DMS 273 treated with DMSO at 0.1 percent for 48 hours (cell line): ENCODE data around the gene MAP3K7.
A peak's percentile ranks its signal among the peaks of the same experiment; 100 is the strongest.
"Not testable (repeated sequence)": the region's sequence is repeated elsewhere in the genome, so short reads cannot be mapped to it uniquely, and the experiment has no call there.

ENCODE experiments used
- DNase-seq: peaks from one replicate; lab custom pipeline; 2025; lab: John Stamatoyannopoulos, UW

MAP3K7 gene

GRCh38 chr6:90578894-90579549, 7.8 kb downstream of the MAP3K7 start:
- no peak for DNase-seq

DNA sequence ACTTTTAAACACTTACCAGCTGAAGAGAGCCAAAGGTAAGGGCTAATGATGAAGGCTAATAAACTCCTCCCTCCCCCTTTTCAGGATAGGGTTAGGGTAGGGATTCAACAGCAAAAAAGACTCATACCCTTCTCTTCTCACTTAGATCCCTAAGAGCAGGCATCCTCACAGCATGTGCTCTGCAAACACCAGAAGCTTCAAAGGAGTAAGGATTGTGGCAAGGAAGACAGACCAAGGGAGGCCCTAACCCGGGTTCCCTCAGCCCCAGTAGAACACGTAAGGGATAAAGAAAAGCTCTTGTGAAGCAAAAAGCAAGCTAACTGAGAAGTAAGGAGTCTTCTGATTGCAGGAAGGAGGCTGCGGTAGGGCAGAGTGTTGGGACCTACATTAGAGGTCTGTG, 11.6 kb downstream of the MAP3K7 start:
- DNase-seq, result no peak

- DNase-seq, result no peak
Measured at GRCh38 chr6:90574610-90575009, 12.3 kb downstream of the MAP3K7 start.

DNA sequence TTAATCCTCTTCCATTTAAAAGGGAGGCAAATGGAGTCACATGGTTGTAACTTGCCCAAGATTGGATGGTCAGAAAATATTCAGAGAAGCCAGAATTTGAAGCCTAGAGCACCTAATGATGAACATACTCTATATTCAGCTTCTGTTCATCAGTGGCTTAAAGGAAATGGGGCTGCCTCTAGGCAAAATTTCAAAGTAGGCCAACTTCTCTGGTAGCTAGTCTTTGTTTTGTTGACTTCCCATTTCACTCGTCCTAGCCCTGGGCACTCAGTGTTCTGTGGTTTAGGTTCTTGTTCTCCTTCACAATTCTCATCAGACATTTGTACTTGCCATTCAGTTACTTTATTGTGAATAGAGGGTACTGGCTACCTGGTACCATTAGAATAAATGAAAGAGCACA, 13.2 kb downstream of the MAP3K7 start:
- DNase-seq, result no peak

DNA sequence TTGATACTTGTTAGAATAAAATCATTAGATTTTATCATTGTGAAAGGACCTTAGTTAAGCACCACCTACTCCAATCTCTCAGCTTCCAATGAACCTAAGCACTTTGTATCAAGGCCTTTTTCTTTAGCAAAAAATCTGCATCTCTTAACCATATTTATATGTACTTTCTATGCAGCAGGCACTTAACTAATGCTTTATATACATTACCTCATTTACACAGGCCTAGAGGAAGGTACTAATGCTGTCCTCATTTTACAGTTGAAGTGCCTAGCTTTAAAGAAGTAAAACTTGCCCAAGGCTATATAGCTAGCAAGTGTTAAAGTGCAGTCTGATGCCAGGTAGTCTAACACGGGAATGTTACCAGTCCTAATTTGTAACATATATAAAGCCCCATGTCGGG, 14.0 kb downstream of the MAP3K7 start:
- no peak for DNase-seq

- DNase-seq, result no peak
Measured at GRCh38 chr6:90569223-90569622, 17.6 kb downstream of the MAP3K7 start.

GRCh38 chr6:90567682-90568081, 19.2 kb downstream of the MAP3K7 start:
- DNase-seq, result not testable (repeated sequence)

- DNase-seq, result not testable (repeated sequence)
Measured at GRCh38 chr6:90562341-90562740, 24.5 kb downstream of the MAP3K7 start.

- DNase-seq, result no peak
Measured at GRCh38 chr6:90559931-90560330, 26.9 kb downstream of the MAP3K7 start.

DNA sequence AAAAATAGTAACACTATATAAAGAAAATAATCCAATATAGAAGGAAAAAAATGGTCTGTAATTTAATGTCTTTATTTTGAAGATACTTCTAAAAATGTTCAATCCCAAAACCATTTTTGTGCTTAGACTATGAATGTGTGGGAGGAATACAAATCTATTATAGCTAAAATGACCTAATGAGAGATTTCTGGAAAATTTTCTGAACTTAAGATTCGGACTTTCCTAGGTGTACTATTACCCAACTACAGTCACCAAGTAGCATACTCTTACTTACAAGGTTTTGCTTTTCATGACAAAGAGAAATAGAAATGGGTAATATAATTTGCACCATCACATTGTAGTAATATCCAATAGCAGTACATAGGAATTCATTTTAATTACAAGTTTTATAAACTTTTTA, 29.9 kb downstream of the MAP3K7 start:
- no peak for DNase-seq

DNA sequence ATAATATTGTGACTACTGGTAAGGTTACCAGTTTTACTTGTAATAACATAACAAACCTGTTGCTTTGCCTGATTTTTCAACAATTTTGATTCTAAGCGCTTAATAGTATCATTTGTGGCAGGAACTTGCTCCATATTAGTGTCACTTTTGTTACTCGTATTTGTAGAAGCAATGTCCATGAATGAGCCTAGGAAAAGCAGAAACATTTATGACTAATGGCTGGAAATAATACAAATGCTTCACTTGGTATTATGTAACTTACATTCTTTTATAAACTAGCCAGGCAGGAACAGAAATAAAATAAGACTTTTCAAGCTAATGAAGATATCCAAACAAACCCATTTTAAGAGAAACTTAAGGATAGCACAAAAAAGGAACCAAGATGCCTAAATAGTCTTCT, 38.9 kb downstream of the MAP3K7 start:
- DNase-seq, result no peak

DNA sequence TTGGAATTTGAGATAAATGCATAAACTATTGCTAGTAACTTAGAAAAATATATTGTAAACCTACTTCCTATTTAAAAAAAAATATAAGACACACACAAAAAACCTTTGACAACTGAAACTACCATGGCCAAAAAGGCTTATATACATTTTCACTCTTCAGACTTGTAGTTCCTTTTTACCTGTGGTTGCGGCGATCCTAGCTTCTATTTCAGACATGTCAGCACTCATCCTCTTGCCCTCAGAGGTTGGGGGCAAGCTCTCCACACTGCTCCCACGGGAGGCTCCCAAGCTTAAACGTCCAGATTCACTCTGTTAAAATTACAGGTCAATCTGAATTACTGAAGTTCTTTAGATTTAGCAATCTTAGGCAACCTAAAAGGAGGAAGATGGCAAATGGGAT, 39.8 kb downstream of the MAP3K7 start:
- DNase-seq, result no peak

- no peak for DNase-seq
Measured at GRCh38 chr6:90545448-90545847, 41.4 kb downstream of the MAP3K7 start.

DNA sequence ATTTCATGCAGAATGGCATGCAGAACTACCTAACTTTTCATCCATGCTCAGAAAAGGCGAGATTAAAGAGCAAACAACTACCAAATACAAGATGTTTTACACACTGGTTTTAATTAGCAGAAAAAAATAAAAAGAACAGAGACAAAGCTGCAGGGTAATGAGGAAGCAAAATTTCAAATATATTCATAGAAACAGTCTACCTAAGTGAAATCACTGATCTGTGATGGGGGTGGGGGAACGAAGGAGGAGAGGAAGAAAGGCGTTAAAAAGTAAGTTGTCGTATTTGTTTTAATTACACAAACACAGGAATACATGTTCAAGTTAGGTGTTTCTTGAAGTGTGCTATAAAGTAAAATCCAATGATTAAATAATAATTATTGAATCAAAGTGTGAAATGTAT, 42.1 kb downstream of the MAP3K7 start:
- DNase-seq, result no peak

DNA sequence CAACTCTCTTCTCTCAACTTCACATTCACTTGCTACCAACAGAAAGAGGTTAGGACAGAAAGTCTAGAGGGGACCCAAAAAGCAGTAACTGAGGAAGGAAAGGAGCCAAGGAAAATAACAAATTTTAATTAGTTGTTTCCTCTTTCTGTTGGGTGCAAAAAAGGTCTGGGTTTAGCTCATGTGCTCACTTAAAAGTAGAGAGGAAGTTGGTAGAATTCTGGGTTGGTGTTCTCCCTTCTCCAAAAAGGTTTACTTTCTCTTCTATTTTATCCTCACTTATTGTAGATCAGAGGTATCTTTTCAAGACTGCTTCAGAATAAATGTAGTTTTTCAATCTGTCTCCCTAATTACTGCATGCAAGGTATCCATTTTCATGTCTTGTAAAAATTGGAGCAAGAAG, 42.8 kb downstream of the MAP3K7 start:
- DNase-seq, result no peak

GRCh38 chr6:90541221-90541620, 45.7 kb downstream of the MAP3K7 start:
- DNase-seq, result no peak

GRCh38 chr6:90538278-90539046, 48.4 kb downstream of the MAP3K7 start:
- DNase-seq, result no peak

GRCh38 chr6:90537723-90538258, 49.1 kb downstream of the MAP3K7 start:
- peak; percentile 32 for DNase-seq

- DNase-seq, result no peak
Measured at GRCh38 chr6:90537027-90537426, 49.8 kb downstream of the MAP3K7 start.

- no peak for DNase-seq
Measured at GRCh38 chr6:90536520-90536919, 50.4 kb downstream of the MAP3K7 start.

DNA sequence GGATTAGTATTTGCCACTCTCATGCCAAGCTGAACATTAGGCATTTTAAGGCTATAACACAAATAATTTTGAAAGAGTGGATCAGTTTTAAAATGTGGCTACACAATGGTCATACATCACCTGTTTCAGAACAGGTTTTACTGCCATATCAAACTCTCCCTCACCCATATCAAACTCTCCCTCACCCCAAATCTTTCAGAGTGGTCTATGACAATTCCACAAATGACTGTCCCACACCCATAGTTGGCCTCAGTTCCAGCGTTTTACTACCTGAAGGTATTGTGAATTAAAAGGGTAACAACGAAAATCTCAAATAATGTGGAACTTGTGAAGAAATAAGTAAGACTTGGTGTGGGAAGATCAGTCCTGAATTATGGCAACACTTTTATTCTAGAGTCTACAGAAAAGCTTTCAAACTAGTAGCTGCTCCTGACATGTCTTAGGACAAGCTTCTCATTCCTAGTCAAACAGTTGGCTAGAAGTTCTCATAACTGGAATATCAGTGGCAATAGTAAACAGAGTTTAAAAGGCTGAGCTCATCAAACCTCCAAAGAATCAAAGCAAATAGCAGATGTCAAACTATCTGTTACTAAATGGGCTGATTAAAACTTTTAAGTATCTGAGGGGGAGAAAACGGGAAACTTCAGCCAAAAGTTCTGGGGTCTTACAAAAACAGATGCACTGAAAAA, 52.4 kb downstream of the MAP3K7 start:
- DNase-seq, result no peak

DNA sequence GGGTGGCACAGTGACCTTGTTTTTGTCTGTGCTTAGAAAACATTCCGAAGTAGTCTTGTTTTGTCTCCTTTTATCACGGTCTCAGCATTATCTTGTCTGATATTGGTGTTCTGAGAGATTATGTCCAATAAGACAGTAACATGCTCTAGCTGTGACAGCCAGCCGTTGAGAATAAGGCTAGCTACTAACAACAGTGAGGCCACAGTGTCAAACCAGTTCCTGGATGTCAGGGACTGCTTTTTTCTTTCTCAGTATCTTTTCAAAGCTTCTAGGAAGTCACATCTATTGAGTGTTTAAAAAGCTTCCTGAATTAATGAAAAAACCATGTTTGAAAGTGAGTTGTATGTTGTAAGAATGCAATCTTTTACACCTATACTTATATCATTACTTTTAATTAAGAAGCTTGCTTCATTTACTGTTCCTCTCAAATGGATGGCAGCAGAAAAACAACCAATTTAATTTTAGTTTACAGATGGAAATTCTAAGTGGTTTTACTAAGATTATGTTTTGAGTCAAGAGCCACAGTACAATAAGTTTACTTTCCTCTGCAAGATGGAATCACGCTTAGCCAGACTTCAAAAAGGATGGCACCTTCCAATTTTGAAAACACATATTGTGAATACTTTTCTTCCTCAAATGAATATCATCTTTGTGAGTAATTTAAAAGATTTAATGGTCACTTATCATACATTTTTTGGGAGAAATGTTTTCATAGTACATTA, 53.1 kb downstream of the MAP3K7 start:
- DNase-seq, result no peak
